Measurements from ENCODE around the gene PPP1R1C. TPM values are rescaled to one million over a fixed set of nuclear protein-coding genes. Genes with fewer than 3 reads are reported as not detected.
"Not testable (repeated sequence)": the region's sequence is repeated elsewhere in the genome, so short reads cannot be mapped to it uniquely, and the experiment has no call there.

PPP1R1C gene
- 0.48 TPM in 1 of 2 replicates, not detected in the other for total RNA-seq

GRCh38 chr2:181985632-181986205 lies at the start of gene PPP1R1C:
PPP1R1C (plus strand) TSS chr2:181985853; CDS start chr2:181986111, 258 bp downstream.
- intact Hi-C loops (cut with micrococcal nuclease), result no loop called here

- intact Hi-C loops (cut with micrococcal nuclease), result no loop called here
Measured at GRCh38 chr2:181937473-181937872, 48.2 kb upstream of the PPP1R1C start.

GRCh38 chr2:181943411-181944124 lies 42.1 kb upstream of the PPP1R1C start:
- intact Hi-C loops (cut with micrococcal nuclease), result no loop called here

- intact Hi-C loops (cut with micrococcal nuclease), result no loop called here
Measured at GRCh38 chr2:181944164-181944913, 41.3 kb upstream of the PPP1R1C start.

- intact Hi-C loops (cut with micrococcal nuclease), result no loop called here
Measured at GRCh38 chr2:181944914-181945291, 40.8 kb upstream of the PPP1R1C start.

- intact Hi-C loops (cut with micrococcal nuclease), result no loop called here
Measured at GRCh38 chr2:181946444-181947127, 39.1 kb upstream of the PPP1R1C start.

GRCh38 chr2:181947273-181947672 lies 38.4 kb upstream of the PPP1R1C start:
- intact Hi-C loops (cut with micrococcal nuclease), result no loop called here

GRCh38 chr2:181948227-181948626 lies 37.4 kb upstream of the PPP1R1C start:
- intact Hi-C loops (cut with micrococcal nuclease), result no loop called here

- intact Hi-C loops (cut with micrococcal nuclease), result no loop called here
Measured at GRCh38 chr2:181949047-181949446, 36.6 kb upstream of the PPP1R1C start.

GRCh38 chr2:181952404-181953226 lies 33.0 kb upstream of the PPP1R1C start:
- intact Hi-C loops (cut with micrococcal nuclease), result loop anchor here (10.0 kb wide), 1 partner anchor 968 kb away; the partner anchor contains the start of gene UBE2E3

- intact Hi-C loops (cut with micrococcal nuclease), result loop anchor here (1.0 to 10.0 kb wide), 3 partner anchors 62 to 969 kb away; partner anchors contain the start of gene UBE2E3
Measured at GRCh38 chr2:181953881-181954537, 31.6 kb upstream of the PPP1R1C start.

GRCh38 chr2:181954538-181954883 lies 31.1 kb upstream of the PPP1R1C start:
- intact Hi-C loops (cut with micrococcal nuclease), result loop anchor here (1.0 to 10.0 kb wide), 3 partner anchors 62 to 970 kb away; partner anchors contain the start of gene UBE2E3

GRCh38 chr2:181955010-181955409 lies 30.6 kb upstream of the PPP1R1C start:
- intact Hi-C loops (cut with micrococcal nuclease), result loop anchor here (10.0 kb wide), 1 partner anchor 970 kb away; the partner anchor contains the start of gene UBE2E3

GRCh38 chr2:181955866-181956265 lies 29.8 kb upstream of the PPP1R1C start:
- intact Hi-C loops (cut with micrococcal nuclease), result loop anchor here (10.0 kb wide), 1 partner anchor 971 kb away; the partner anchor contains the start of gene UBE2E3

- intact Hi-C loops (cut with micrococcal nuclease), result loop anchor here (10.0 kb wide), 1 partner anchor 973 kb away; the partner anchor contains the start of gene UBE2E3
Measured at GRCh38 chr2:181957668-181958067, 28.0 kb upstream of the PPP1R1C start.

GRCh38 chr2:181958726-181959125 lies 26.9 kb upstream of the PPP1R1C start:
- intact Hi-C loops (cut with micrococcal nuclease), result loop anchor here (10.0 kb wide), 1 partner anchor 974 kb away; the partner anchor contains the start of gene UBE2E3

GRCh38 chr2:181959508-181959907 lies 26.1 kb upstream of the PPP1R1C start:
- intact Hi-C loops (cut with micrococcal nuclease), result loop anchor here (10.0 kb wide), 1 partner anchor 975 kb away; the partner anchor contains the start of gene UBE2E3

- intact Hi-C loops (cut with micrococcal nuclease), result not testable (repeated sequence)
Measured at GRCh38 chr2:181961167-181961566, 24.5 kb upstream of the PPP1R1C start.

- intact Hi-C loops (cut with micrococcal nuclease), result no loop called here
Measured at GRCh38 chr2:181962142-181962541, 23.5 kb upstream of the PPP1R1C start.

Data from T-helper 2 cell treated with Interferon-gamma antibody and Interleukin-4, amounts not matched to agents 100 ng/mL and 5 ng/mL, for 36 hours (primary cell).